SK-N-MC (cell line): Measurements from ENCODE around the gene PSMD2.

ENCODE experiments used
- EZH2 ChIP-seq: fragments of 200-600 bp; sonication (generic); IDR thresholded peaks from one replicate; pipeline ENCODE4 v1.6.1; 2017; ENCODE audit warnings: antibody characterized with exemption
- POLR2AphosphoS5 ChIP-seq: IDR thresholded peaks from 2 replicates; pipeline ENCODE4 v1.6.1; 2012; ENCODE audit warnings: mild to moderate bottlenecking, low read depth, low read length, borderline replicate concordance

GRCh38 chr3:184353546-184353941 lies 54.5 kb downstream of the PSMD2 start:
- TF ChIP-seq EZH2 (no peak), POLR2AphosphoS5 (no peak)
